ENCODE results near the gene TEF.

DNA sequence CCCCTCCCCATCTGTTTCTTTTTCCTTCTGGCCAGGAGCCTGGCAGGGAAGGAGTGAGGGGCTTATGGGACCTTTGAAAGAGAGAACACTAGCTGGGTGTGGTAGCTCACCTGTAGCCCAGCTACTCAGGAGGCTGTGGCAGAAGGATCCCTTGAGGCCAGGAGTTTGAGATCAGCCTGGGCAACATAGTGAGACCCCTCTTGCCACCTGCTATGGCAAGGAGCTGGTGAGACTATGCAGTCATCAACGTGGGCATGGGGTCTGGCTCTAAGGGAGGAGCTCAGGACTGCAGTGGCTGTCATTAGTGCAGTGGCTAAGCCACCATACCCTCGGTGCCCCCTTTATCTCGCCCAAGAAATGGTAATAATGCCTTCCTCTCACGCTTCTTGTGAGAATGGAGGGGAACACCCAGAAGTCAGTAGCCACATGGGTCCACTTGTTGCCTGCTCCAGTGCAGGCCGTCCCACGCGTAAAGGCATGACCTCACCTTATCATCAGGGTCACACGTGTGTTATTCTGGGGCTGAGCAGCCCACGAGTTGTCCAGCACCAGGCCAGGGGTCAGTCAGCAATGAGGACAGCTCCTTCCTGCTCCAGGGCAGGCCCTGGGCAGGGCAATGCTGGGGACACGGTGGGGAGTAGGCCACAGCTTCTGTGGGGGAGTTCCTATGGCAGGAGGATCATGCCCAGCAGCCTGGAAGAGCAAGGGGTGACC, 27.7 kb upstream of the TEF start:
- TF ChIP-seq TCF7 (CRISPR knock-in tag; IDR thresholded peaks at IDR 0.05; ENCODE audit: low read depth) (no peak), FOXK1 (CRISPR knock-in tag; IDR thresholded peaks at IDR 0.05) (no peak), JUN (CRISPR knock-in tag; IDR thresholded peaks at IDR 0.05) (no peak), CREB1 (CRISPR knock-in tag; IDR thresholded peaks at IDR 0.05) (no peak), CTCF (IDR thresholded peaks at IDR 0.05) (no peak), SP1 (CRISPR knock-in tag; conservative IDR thresholded peaks at IDR 0.05) (no peak), CBFB (CRISPR knock-in tag; IDR thresholded peaks at IDR 0.05; ENCODE audit: low read depth) (no peak)

All from WTC11 (cell line).